RPMI8226 (cell line): ENCODE measurements around the gene YLPM1.

Source experiments
- DNase-seq: peaks from one replicate; pipeline ENCODE4 v3.0.0-alpha.2; 2015

YLPM1 gene

DNA sequence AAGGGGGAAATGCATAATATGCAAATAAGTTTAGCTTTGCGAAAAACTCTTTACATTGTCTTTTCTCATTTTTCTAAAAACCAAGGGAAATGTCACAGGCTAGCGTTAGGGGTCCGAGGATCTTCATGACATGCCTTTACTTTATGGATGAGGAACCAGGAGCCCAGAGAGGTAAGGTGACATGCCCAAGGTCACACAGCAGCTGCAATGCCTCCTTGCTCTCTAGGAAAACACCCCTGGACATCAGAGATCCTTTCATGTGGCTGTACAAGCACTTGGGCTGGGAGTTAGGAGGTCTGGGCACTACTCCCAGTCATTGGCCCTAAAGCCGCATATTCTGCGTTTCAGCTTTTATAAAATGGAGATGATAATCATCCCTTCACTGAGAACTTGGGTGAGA lies 112.1 kb downstream of the YLPM1 start:
- no peak for DNase-seq

- DNase-seq: no peak
These were observed 113.1 kb downstream of the YLPM1 start, which contains the start of gene PROX2 for GRCh38 chr14:74875941-74876913. PROX2 (minus strand) TSS chr14:74876145; CDS start chr14:74863834, 12,311 bp downstream.

DNA sequence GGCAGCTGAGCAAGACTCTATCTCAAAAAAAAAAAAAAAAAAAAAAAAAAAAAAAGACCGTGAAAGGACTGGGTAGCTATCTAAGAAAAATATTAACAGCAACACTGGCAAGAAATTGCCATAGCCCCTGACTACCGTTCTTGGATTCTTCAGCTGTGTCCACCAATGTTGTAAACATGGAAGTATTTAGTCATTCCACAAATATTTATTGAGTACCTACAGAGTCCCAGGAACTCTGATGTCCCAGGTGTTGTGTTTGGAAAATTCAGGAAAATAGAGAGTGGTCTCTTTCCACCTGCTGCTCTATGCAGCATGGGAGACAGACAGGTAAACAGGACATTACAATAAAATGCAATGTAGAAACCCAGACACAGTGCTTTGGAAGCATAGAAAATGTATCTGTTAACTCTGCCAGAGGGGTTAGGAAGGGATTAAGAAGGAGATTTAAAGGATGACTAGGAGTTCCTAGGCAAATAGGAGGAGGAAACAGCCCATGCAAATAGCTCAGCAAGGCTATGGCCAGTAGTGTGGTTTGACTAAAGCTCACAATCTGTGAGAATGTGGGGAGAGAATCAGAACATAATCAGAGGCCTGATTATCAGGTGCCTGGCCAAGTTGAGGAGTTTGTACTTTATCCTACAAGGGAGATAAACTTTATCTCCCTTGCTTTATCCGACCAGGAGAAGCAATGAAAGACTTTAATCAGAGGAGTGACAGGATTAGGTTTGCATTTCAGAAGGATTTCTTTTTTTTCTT lies 116.5 kb downstream of the YLPM1 start:
- DNase-seq: no peak

GRCh38 chr14:74881431-74882102 lies 118.5 kb downstream of the YLPM1 start, which contains the start of gene DLST:
DLST (plus strand) TSS chr14:74881916; CDS start chr14:74881954, 38 bp downstream.
- peak; percentile 88 for DNase-seq

GRCh38 chr14:74882103-74882920 lies 119.2 kb downstream of the YLPM1 start:
- peak; percentile 28 for DNase-seq
